PC-9 (cell line): ENCODE measurements around the gene INTS7.

Experiments used
- CTCF ChIP-seq: fragments of 200-600 bp; sonication (generic); conservative IDR thresholded peaks from 2 replicates; pipeline ENCODE4 v1.6.1; 2017; ENCODE audit warnings: mixed run types, antibody characterized with exemption, mild to moderate bottlenecking, moderate library complexity
- EZH2 ChIP-seq: fragments of 200-600 bp; sonication (generic); IDR thresholded peaks from 2 replicates; pipeline ENCODE4 v1.8.0; 2017; ENCODE audit warnings: antibody characterized with exemption, low read depth

DNA sequence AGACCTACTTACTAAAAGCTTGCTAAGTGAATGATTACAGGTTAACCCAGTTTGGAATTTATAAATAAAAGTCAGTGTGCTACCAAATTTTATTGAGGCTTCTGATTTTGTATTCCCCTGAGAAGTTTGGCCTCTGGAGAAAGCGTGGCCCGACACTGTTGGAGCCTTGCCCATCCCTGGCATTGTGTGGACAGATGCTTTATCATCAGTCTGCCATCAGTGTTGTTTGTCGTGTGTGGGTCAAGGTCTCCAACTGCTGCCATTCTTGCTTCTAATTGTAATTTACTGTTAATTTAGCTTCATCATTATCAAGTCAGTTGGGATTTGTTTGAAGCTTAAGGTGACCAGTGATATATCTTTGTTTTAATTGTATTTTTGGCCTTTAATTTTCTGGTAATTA, 142.8 kb downstream of the INTS7 start:
- TF ChIP-seq CTCF (no peak), EZH2 (no peak)
